Measurements from ENCODE around the gene LMBRD1. TPM values are rescaled to one million over a fixed set of nuclear protein-coding genes. Genes with fewer than 3 reads are reported as not detected.
"Not testable (repeated sequence)": the region's sequence is repeated elsewhere in the genome, so short reads cannot be mapped to it uniquely, and the experiment has no call there.

The LMBRD1 gene
- total and polyA plus RNA-seq, 2 donors from 2014 or later: 91.3 to 102 TPM

DNA sequence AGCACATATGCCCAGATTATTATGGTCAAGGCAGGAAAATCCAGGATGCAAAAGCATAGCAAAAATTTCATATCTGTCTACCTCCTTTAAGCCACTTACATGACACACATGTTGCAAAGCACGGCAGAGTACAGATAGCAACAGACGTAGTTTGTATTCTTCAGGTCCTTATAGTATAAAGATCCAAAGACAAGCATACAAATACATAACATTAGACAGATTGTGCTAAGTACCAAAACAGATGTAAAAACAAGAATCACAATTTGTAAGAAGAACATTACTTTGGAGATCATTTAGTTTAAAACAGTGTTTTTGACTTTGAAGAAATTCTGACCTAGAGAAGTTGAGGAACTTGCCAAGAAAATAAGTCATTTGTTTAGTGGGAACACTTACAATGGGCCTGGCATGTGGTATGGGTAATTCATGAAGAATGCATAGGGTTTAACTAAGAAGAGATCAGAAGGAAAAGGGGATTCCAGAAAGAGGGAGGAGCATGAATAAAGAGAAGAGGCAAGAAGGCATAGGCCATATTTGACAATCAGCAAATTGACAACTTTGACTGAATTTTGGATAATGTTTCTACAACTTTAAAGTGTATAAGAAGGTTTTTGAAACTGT is 30.6 kb upstream of the LMBRD1 start:
- no peak for FAIRE-seq
- H3K27ac ChIP-seq (ENCODE audit: low read depth in 2 of 2, low read length in 2 of 2): no peak overlapping the region
- no peak for TF ChIP-seq CTCF (IDR thresholded peaks at IDR 0.05; ENCODE audit: borderline replicate concordance, extremely low read depth, insufficient read depth)
- no peak for DNase-seq
- intact Hi-C loops (cut with DNase I): no loop called here
- no peaks in the 10 kb centered on the region for H3K27me3 ChIP-seq (ENCODE audit: control insufficient read depth, insufficient read depth, low read length)
- no peaks in the 10 kb centered on the region for H3K36me3 ChIP-seq (ENCODE audit: control insufficient read depth in 2 of 3, insufficient read depth in 3 of 3, low read length in 3 of 3)
- H3K9me3 ChIP-seq (ENCODE audit: control insufficient read depth in 2 of 3, insufficient read depth in 1 of 3, low read length in 3 of 3): no peaks in the 10 kb centered on the region
- H3K9ac ChIP-seq (ENCODE audit: low read length in 3 of 3): no peak overlapping the region
- no peak overlapping the region for H3K4me3 ChIP-seq (ENCODE audit: low read length in 3 of 3)
- H3K4me1 ChIP-seq (ENCODE audit: control insufficient read depth in 2 of 3, insufficient read depth in 2 of 3, low read depth in 1 of 3, low read length in 3 of 3): no peaks in the 10 kb centered on the region

GRCh38 chr6:69825904-69826303 is 29.1 kb upstream of the LMBRD1 start:
- DNase-seq (no peak), FAIRE-seq (no peak)
- Histone ChIP-seq H3K4me3 (ENCODE audit: low read length in 3 of 3) (no peak overlapping the region), H3K27ac (ENCODE audit: low read depth in 2 of 2, low read length in 2 of 2) (no peak overlapping the region), H3K9ac (ENCODE audit: low read length in 3 of 3) (no peak overlapping the region), H3K27me3 (ENCODE audit: control insufficient read depth, insufficient read depth, low read length) (no peaks in the 10 kb centered on the region), H3K9me3 (ENCODE audit: control insufficient read depth in 2 of 3, insufficient read depth in 1 of 3, low read length in 3 of 3) (no peaks in the 10 kb centered on the region), H3K36me3 (ENCODE audit: control insufficient read depth in 2 of 3, insufficient read depth in 3 of 3, low read length in 3 of 3) (no peaks in the 10 kb centered on the region), H3K4me1 (ENCODE audit: control insufficient read depth in 2 of 3, insufficient read depth in 2 of 3, low read depth in 1 of 3, low read length in 3 of 3) (no peaks in the 10 kb centered on the region)
- intact Hi-C loops (cut with DNase I): no loop called here
- TF ChIP-seq CTCF (IDR thresholded peaks at IDR 0.05; ENCODE audit: borderline replicate concordance, extremely low read depth, insufficient read depth): no peak

GRCh38 chr6:69824355-69824754 is 27.5 kb upstream of the LMBRD1 start:
- H3K4me3 ChIP-seq (ENCODE audit: low read length in 3 of 3); H3K27me3 ChIP-seq (ENCODE audit: control insufficient read depth, insufficient read depth, low read length); FAIRE-seq; H3K36me3 ChIP-seq (ENCODE audit: control insufficient read depth in 2 of 3, insufficient read depth in 3 of 3, low read length in 3 of 3); H3K9ac ChIP-seq (ENCODE audit: low read length in 3 of 3); H3K9me3 ChIP-seq (ENCODE audit: control insufficient read depth in 2 of 3, insufficient read depth in 1 of 3, low read length in 3 of 3); intact Hi-C loops (cut with DNase I); H3K27ac ChIP-seq (ENCODE audit: low read depth in 2 of 2, low read length in 2 of 2); DNase-seq; H3K4me1 ChIP-seq (ENCODE audit: control insufficient read depth in 2 of 3, insufficient read depth in 2 of 3, low read depth in 1 of 3, low read length in 3 of 3): not testable (repeated sequence)

GRCh38 chr6:69820438-69820837 is 23.6 kb upstream of the LMBRD1 start:
- Histone ChIP-seq H3K4me3 (ENCODE audit: low read length in 3 of 3) (no peak overlapping the region), H3K27me3 (ENCODE audit: control insufficient read depth, insufficient read depth, low read length) (no peaks in the 10 kb centered on the region), H3K27ac (ENCODE audit: low read depth in 2 of 2, low read length in 2 of 2) (no peak overlapping the region), H3K9me3 (ENCODE audit: control insufficient read depth in 2 of 3, insufficient read depth in 1 of 3, low read length in 3 of 3) (no peaks in the 10 kb centered on the region), H3K36me3 (ENCODE audit: control insufficient read depth in 2 of 3, insufficient read depth in 3 of 3, low read length in 3 of 3) (no peaks in the 10 kb centered on the region), H3K4me1 (ENCODE audit: control insufficient read depth in 2 of 3, insufficient read depth in 2 of 3, low read depth in 1 of 3, low read length in 3 of 3) (no peaks in the 10 kb centered on the region), H3K9ac (ENCODE audit: low read length in 3 of 3) (no peak overlapping the region)
- no peak for DNase-seq
- TF ChIP-seq CTCF (IDR thresholded peaks at IDR 0.05; ENCODE audit: borderline replicate concordance, extremely low read depth, insufficient read depth): no peak
- intact Hi-C loops (cut with DNase I): no loop called here
- no peak for FAIRE-seq
